NCI-H1417 (cell line): ENCODE measurements around the gene CROCC.
"Not testable (repeated sequence)": the region's sequence is repeated elsewhere in the genome, so short reads cannot be mapped to it uniquely, and the experiment has no call there.

Experiments used
- DNase-seq, 3 experiments: peaks; one replicate each; lab custom pipeline; 2025; lab: John Stamatoyannopoulos, UW

The CROCC gene

GRCh38 chr1:16936580-16936979 lies 14.8 kb downstream of the CROCC start:
- not testable (repeated sequence) for DNase-seq

GRCh38 chr1:16938351-16939321 lies 16.9 kb downstream of the CROCC start:
- DNase-seq, result no peak

GRCh38 chr1:16939386-16940180 lies 17.9 kb downstream of the CROCC start:
- DNase-seq, result not testable (repeated sequence)

GRCh38 chr1:16944038-16944437 lies 22.3 kb downstream of the CROCC start:
- DNase-seq, result no peak

- not testable (repeated sequence) for DNase-seq
Measured at GRCh38 chr1:16945512-16945911, 23.8 kb downstream of the CROCC start.

GRCh38 chr1:16946185-16946584 lies 24.5 kb downstream of the CROCC start:
- not testable (repeated sequence) for DNase-seq

GRCh38 chr1:16946646-16947045 lies 24.9 kb downstream of the CROCC start:
- DNase-seq, result no peak

- DNase-seq, result peak in 1 of 3 experiments; percentile 91
Measured at GRCh38 chr1:16948282-16948891, 26.7 kb downstream of the CROCC start.

- DNase-seq, result not testable (repeated sequence)
Measured at GRCh38 chr1:16949026-16949425, 27.3 kb downstream of the CROCC start.

GRCh38 chr1:16952376-16952775 lies 30.6 kb downstream of the CROCC start:
- not testable (repeated sequence) for DNase-seq

GRCh38 chr1:16954579-16954978 lies 32.8 kb downstream of the CROCC start:
- DNase-seq, result no peak

- no peak for DNase-seq
Measured at GRCh38 chr1:16955186-16955585, 33.5 kb downstream of the CROCC start.

- DNase-seq, result no peak
Measured at GRCh38 chr1:16956775-16957174, 35.0 kb downstream of the CROCC start.

GRCh38 chr1:16957731-16958130 lies 36.0 kb downstream of the CROCC start:
- no peak for DNase-seq

GRCh38 chr1:16958475-16958874 lies 36.7 kb downstream of the CROCC start:
- DNase-seq, result no peak

GRCh38 chr1:16960560-16961296 lies 39.0 kb downstream of the CROCC start:
- DNase-seq, result peak; percentile 82 to 92 (median 87)

- DNase-seq, result no peak
Measured at GRCh38 chr1:16961297-16962133, 39.8 kb downstream of the CROCC start.

GRCh38 chr1:16964169-16964568 lies 42.4 kb downstream of the CROCC start:
- not testable (repeated sequence) for DNase-seq

- DNase-seq, result no peak
Measured at GRCh38 chr1:16965486-16966067, 43.8 kb downstream of the CROCC start.

- no peak for DNase-seq
Measured at GRCh38 chr1:16966282-16966681, 44.6 kb downstream of the CROCC start.
